LNCaP clone FGC (cell line): ENCODE data around the gene RPAP2.
"Not testable (repeated sequence)": the region's sequence is repeated elsewhere in the genome, so short reads cannot be mapped to it uniquely, and the experiment has no call there.

Source experiments
- DNase-seq: peaks from one replicate; pipeline ENCODE4 v3.0.0-alpha.2; 2011; ENCODE audit warnings: low read depth
- H3K4me3 ChIP-seq: 2 replicates; pipeline ENCODE4 v1.5.1; 2011; ENCODE audit warnings: mild to moderate bottlenecking, low read depth, low read length, control low read depth
- CTCF ChIP-seq: IDR thresholded peaks from 2 replicates; pipeline ENCODE4 v1.5.1; 2012; ENCODE audit warnings: mild to moderate bottlenecking; ENCODE audit not compliant: control insufficient read depth, insufficient read depth; ENCODE audit errors: extremely low read depth

The RPAP2 gene

GRCh38 chr1:92409946-92410549, 111.2 kb downstream of the RPAP2 start:
- no peak for TF ChIP-seq CTCF
- DNase-seq = no peak
- H3K4me3 ChIP-seq = no peak overlapping the region

- no peak for DNase-seq
- H3K4me3 ChIP-seq = no peak overlapping the region
- TF ChIP-seq CTCF = no peak
Measured at GRCh38 chr1:92410706-92411105, 111.8 kb downstream of the RPAP2 start.

GRCh38 chr1:92411511-92411910, 112.7 kb downstream of the RPAP2 start:
- no peak for TF ChIP-seq CTCF
- DNase-seq = peak; percentile 21
- H3K4me3 ChIP-seq = no peak overlapping the region

GRCh38 chr1:92419642-92420041, 120.8 kb downstream of the RPAP2 start:
- no peak for DNase-seq
- no peak for TF ChIP-seq CTCF

GRCh38 chr1:92424381-92424780, 125.5 kb downstream of the RPAP2 start:
- DNase-seq = no peak
- H3K4me3 ChIP-seq = no peak overlapping the region
- no peak for TF ChIP-seq CTCF

More at GRCh38 chr1:92419642-92420041, 120.8 kb downstream of the RPAP2 start:
- no peak overlapping the region for H3K4me3 ChIP-seq

- no peak for DNase-seq
- TF ChIP-seq CTCF = no peak
- H3K4me3 ChIP-seq = no peak overlapping the region
Measured at GRCh38 chr1:92425617-92426016, 126.8 kb downstream of the RPAP2 start.

- H3K4me3 ChIP-seq = no peak overlapping the region
- TF ChIP-seq CTCF = no peak
- DNase-seq = no peak
Measured at GRCh38 chr1:92430030-92430429, 131.2 kb downstream of the RPAP2 start.

GRCh38 chr1:92434572-92434971, 135.7 kb downstream of the RPAP2 start:
- DNase-seq, H3K4me3 ChIP-seq: not testable (repeated sequence)
